ENCODE measurements around the gene RAB15. TPM values are rescaled to one million over a fixed set of nuclear protein-coding genes. Genes with fewer than 3 reads are reported as not detected.

RAB15 gene
- total RNA-seq, 1 experiment from 2014 or later, result 3.3 TPM

DNA sequence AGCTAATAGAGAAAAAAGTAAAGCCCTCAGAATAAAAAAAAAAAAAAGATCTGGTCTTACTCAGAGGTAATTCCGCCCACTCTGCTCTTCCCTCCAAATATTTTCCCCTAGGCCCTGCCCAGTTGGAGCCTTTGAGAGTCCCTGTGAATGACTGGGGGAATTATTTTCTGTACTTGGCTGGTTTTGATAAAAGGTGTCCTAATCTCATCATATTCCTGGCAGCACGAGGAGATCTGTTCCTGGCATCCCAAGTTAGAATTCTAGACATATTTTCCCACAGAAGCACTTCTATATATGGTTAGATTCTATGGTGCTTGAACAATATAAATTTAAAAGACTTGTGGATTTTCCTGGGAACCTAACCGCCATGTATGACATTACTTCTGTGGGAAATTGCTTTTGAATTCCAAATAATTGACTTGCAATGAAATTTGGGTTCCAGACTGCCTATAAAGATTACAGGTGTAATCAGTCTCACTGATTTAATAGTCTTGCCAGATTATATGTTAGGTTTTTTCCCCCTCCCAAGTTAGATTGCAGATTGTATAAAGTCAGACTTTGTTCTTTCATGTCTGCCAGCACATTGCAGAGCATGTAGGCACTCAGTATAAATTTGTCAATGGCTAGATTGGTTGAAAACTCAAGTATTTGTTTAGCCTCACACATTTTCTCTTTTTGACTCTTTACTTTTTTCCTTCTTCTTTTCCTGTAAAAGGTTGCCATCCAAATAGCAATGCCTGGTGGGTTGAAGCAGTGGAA, 41.9 kb downstream of the RAB15 start (continued):
- TF ChIP-seq, protein P1, sequence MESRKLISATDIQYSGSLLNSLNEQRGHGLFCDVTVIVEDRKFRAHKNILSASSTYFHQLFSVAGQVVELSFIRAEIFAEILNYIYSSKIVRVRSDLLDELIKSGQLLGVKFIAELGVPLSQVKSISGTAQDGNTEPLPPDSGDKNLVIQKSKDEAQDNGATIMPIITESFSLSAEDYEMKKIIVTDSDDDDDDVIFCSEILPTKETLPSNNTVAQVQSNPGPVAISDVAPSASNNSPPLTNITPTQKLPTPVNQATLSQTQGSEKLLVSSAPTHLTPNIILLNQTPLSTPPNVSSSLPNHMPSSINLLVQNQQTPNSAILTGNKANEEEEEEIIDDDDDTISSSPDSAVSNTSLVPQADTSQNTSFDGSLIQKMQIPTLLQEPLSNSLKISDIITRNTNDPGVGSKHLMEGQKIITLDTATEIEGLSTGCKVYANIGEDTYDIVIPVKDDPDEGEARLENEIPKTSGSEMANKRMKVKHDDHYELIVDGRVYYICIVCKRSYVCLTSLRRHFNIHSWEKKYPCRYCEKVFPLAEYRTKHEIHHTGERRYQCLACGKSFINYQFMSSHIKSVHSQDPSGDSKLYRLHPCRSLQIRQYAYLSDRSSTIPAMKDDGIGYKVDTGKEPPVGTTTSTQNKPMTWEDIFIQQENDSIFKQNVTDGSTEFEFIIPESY (IDR thresholded peaks at IDR 0.05; ENCODE audit: extremely low read depth, insufficient replicate concordance, low read length), result no peak
- TF ChIP-seq CBX3 (IDR thresholded peaks at IDR 0.05; ENCODE audit: low read depth) (no peak), SIN3A (IDR thresholded peaks at IDR 0.05; ENCODE audit: low read depth) (no peak)

GRCh38 chr14:64929014-64929359, 43.1 kb downstream of the RAB15 start:
- DNase-seq (ENCODE audit: low read depth, low spot score) (no peak), ATAC-seq (no peak)
- H3K4me3 ChIP-seq (replicated peaks in 1 of 2; ENCODE audit: low read depth in 1 of 2, low read length in 2 of 2), result no peak overlapping the region
- H3K27ac ChIP-seq (ENCODE audit: low read depth, low read length), result no peak overlapping the region
- H3K9ac ChIP-seq (ENCODE audit: low read length), result no peak overlapping the region
- RAD21 ChIA-PET (ENCODE audit: low non-redundant PET in 1 of 2, low total read pairs in 2 of 2, uncharacterized antibody in 2 of 2, unreplicated experiment in 2 of 2), result no interaction called here
- POLR2A ChIA-PET, result no interaction called here
- no peaks in the 10 kb centered on the region for H3K9me3 ChIP-seq (ENCODE audit: control insufficient read depth in 1 of 2, insufficient read depth in 1 of 2, low read depth in 1 of 2, low read length in 2 of 2)
- no peaks in the 10 kb centered on the region for H3K27me3 ChIP-seq (ENCODE audit: insufficient read depth, low read length)
- CTCF ChIA-PET, result no interaction called here
- no peaks in the 10 kb centered on the region for H3K4me1 ChIP-seq (ENCODE audit: control insufficient read depth in 1 of 2, insufficient read depth in 2 of 2, low read length in 2 of 2)
- no TSS peak for BruUV-seq (replicated peaks)
- H3K9me2 ChIP-seq (ENCODE audit: insufficient read depth), result no peaks in the 10 kb centered on the region
- intact Hi-C loops (cut with micrococcal nuclease), result no loop called here
- no peak overlapping the region for H2AFZ ChIP-seq (ENCODE audit: low read depth, low read length, poor library complexity, severe bottlenecking)
- TF ChIP-seq, protein P2, sequence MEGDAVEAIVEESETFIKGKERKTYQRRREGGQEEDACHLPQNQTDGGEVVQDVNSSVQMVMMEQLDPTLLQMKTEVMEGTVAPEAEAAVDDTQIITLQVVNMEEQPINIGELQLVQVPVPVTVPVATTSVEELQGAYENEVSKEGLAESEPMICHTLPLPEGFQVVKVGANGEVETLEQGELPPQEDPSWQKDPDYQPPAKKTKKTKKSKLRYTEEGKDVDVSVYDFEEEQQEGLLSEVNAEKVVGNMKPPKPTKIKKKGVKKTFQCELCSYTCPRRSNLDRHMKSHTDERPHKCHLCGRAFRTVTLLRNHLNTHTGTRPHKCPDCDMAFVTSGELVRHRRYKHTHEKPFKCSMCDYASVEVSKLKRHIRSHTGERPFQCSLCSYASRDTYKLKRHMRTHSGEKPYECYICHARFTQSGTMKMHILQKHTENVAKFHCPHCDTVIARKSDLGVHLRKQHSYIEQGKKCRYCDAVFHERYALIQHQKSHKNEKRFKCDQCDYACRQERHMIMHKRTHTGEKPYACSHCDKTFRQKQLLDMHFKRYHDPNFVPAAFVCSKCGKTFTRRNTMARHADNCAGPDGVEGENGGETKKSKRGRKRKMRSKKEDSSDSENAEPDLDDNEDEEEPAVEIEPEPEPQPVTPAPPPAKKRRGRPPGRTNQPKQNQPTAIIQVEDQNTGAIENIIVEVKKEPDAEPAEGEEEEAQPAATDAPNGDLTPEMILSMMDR (IDR thresholded peaks at IDR 0.05 in 2 of 3, conservative IDR thresholded peaks at IDR 0.05 in 1 of 3; ENCODE audit: borderline replicate concordance in 1 of 3, insufficient read depth in 1 of 3, low read depth in 2 of 3, low read length in 2 of 3), result no peak
- TF ChIP-seq SRF (IDR thresholded peaks at IDR 0.05; ENCODE audit: low read depth) (no peak), EZH2 (IDR thresholded peaks at IDR 0.05) (no peak), CBX3 (IDR thresholded peaks at IDR 0.05; ENCODE audit: low read depth) (no peak)
- H4K20me1 ChIP-seq (ENCODE audit: insufficient read depth), result no peaks in the 10 kb centered on the region
- peaks cover 28% of the 10 kb centered on the region for H3K79me2 ChIP-seq (ENCODE audit: insufficient read depth, low read length)
- H3K36me3 ChIP-seq (ENCODE audit: control insufficient read depth in 1 of 2, insufficient read depth in 2 of 2, low read length in 2 of 2), result peaks cover 12 to 50% of the 10 kb centered on the region in 2 experiments; a peak in 3 of 4 replicates
- H3K4me2 ChIP-seq (ENCODE audit: low read length), result no peak overlapping the region
